Neural crest cell (in vitro differentiated cells): ENCODE data around the gene RHOB. TPM values are rescaled to one million over a fixed set of nuclear protein-coding genes. Genes with fewer than 3 reads are reported as not detected.

Experiments
- DNase-seq: peaks from one replicate; pipeline ENCODE4 v3.0.0; 2021; ENCODE audit warnings: low read depth, mixed read lengths, low spot score
- H3K27ac Mint-ChIP-seq: one replicate; pipeline ENCODE4 v1.8.0; 2021; ENCODE audit warnings: mild to moderate bottlenecking, mixed read lengths; ENCODE audit not compliant: unreplicated experiment
- H3K27me3 Mint-ChIP-seq: 2 replicates; pipeline ENCODE4 v1.8.0; 2021; ENCODE audit warnings: low read depth, mild to moderate bottlenecking, mixed read lengths
- H3K36me3 Mint-ChIP-seq: 2 replicates; pipeline ENCODE4 v1.8.0; 2021; ENCODE audit warnings: low read depth, mild to moderate bottlenecking, mixed read lengths
- H3K4me1 Mint-ChIP-seq: 2 replicates; pipeline ENCODE4 v1.8.0; 2021; ENCODE audit warnings: mixed read lengths
- H3K4me3 Mint-ChIP-seq: one replicate; pipeline ENCODE4 v1.8.0; 2021; ENCODE audit warnings: mild to moderate bottlenecking, mixed read lengths
- H3K9me3 Mint-ChIP-seq: 2 replicates; pipeline ENCODE4 v1.8.0; 2021; ENCODE audit warnings: mixed read lengths
- total RNA-seq: library from RNA; stranded (reverse); gene quantifications from 2 replicates; pipeline ENCODE4 v1.2.1, GENCODE V29; 2021
- TF ChIP-seq, protein P1 (sequence below): fragments of 200-600 bp; sonication (generic); conservative IDR thresholded peaks from 2 replicates; pipeline ENCODE4 v1.5.0; 2021; ENCODE audit warnings: antibody characterized with exemption, mild to moderate bottlenecking

RHOB gene
- total RNA-seq, 1 donor from 2014 or later = 146 TPM

DNA sequence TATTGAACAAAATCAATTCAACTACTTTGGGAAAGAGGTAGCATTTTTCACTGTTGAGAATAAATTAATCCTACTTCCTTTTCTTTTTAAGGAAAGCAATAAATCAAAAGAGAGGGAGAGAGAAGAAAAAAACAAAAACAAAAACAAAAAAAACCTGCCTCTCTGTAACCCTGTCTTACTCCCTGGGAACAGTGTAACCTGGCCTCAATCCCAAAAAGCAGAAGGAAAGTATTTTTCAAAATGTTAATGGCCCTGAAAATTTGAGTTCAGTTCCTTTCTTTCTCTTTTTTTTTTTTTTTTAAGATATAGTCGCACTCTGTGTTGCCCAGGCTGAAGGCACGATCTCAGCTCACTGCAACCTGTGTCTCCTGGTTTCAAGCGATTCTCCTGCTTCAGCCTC lies 35.9 kb downstream of the RHOB start:
- no peak overlapping the region for H3K27ac Mint-ChIP-seq
- H3K27me3 Mint-ChIP-seq = no peaks in the 10 kb centered on the region
- H3K4me1 Mint-ChIP-seq = peaks cover 31% of the 10 kb centered on the region
- no peak overlapping the region for H3K4me3 Mint-ChIP-seq
- TF ChIP-seq, protein P1, sequence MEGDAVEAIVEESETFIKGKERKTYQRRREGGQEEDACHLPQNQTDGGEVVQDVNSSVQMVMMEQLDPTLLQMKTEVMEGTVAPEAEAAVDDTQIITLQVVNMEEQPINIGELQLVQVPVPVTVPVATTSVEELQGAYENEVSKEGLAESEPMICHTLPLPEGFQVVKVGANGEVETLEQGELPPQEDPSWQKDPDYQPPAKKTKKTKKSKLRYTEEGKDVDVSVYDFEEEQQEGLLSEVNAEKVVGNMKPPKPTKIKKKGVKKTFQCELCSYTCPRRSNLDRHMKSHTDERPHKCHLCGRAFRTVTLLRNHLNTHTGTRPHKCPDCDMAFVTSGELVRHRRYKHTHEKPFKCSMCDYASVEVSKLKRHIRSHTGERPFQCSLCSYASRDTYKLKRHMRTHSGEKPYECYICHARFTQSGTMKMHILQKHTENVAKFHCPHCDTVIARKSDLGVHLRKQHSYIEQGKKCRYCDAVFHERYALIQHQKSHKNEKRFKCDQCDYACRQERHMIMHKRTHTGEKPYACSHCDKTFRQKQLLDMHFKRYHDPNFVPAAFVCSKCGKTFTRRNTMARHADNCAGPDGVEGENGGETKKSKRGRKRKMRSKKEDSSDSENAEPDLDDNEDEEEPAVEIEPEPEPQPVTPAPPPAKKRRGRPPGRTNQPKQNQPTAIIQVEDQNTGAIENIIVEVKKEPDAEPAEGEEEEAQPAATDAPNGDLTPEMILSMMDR = no peak
- peaks cover 4% of the 10 kb centered on the region for H3K9me3 Mint-ChIP-seq
- DNase-seq = no peak
- peaks cover 4% of the 10 kb centered on the region for H3K36me3 Mint-ChIP-seq

- H3K9me3 Mint-ChIP-seq = peaks cover 4% of the 10 kb centered on the region
- no peaks in the 10 kb centered on the region for H3K27me3 Mint-ChIP-seq
- H3K36me3 Mint-ChIP-seq = peaks cover 4% of the 10 kb centered on the region
- H3K4me3 Mint-ChIP-seq = no peak overlapping the region
- TF ChIP-seq, protein P1 = no peak
- H3K27ac Mint-ChIP-seq = no peak overlapping the region
- H3K4me1 Mint-ChIP-seq = peaks cover 37% of the 10 kb centered on the region
- DNase-seq = no peak
Measured at GRCh38 chr2:20483194-20483895, 36.5 kb downstream of the RHOB start.

DNA sequence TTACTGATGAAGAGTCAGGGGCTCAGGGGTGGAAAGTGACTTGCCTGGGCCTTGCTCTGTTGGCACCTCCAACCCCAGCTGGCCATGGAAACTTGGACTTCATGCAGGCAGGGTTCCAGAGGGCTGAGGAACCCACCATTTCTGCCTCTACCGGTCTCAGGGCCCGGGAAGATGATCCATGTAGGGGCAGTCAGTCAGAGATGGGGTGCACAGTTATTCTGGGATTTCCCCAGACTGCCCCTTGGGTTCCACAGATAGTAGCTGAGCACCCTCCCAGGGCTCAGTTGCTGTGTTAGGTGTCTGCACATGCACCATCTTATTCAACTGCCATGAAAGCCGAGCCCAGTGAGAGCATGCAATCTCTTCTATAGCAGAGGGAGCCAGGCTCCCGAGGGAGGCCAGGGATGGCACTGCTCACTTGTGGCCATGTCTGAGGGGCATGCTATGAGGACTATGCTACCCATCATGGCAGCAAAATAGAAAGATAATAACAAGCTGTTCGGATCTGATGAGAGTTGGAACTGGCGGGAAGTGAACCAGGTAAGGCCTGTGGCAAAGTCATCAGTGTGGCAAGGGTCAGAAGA lies 37.3 kb downstream of the RHOB start:
- H3K27ac Mint-ChIP-seq = no peak overlapping the region
- H3K4me3 Mint-ChIP-seq = no peak overlapping the region
- TF ChIP-seq, protein P1 = no peak
- no peaks in the 10 kb centered on the region for H3K27me3 Mint-ChIP-seq
- H3K4me1 Mint-ChIP-seq = peaks cover 45% of the 10 kb centered on the region
- no peaks in the 10 kb centered on the region for H3K36me3 Mint-ChIP-seq
- DNase-seq = no peak
- H3K9me3 Mint-ChIP-seq = no peaks in the 10 kb centered on the region

- Mint-ChIP-seq H3K27ac (no peak overlapping the region), H3K9me3 (no peaks in the 10 kb centered on the region), H3K27me3 (no peaks in the 10 kb centered on the region), H3K36me3 (no peaks in the 10 kb centered on the region), H3K4me1 (peaks cover 45% of the 10 kb centered on the region), H3K4me3 (no peak overlapping the region)
- DNase-seq = no peak
- TF ChIP-seq, protein P1 = no peak
Measured at GRCh38 chr2:20484810-20485611, 38.1 kb downstream of the RHOB start.

- TF ChIP-seq, protein P1 = no peak
- Mint-ChIP-seq H3K4me1 (peaks cover 48% of the 10 kb centered on the region), H3K9me3 (no peaks in the 10 kb centered on the region), H3K36me3 (no peaks in the 10 kb centered on the region), H3K4me3 (no peak overlapping the region), H3K27ac (no peak overlapping the region), H3K27me3 (no peaks in the 10 kb centered on the region)
- DNase-seq = no peak
Measured at GRCh38 chr2:20485612-20486388, 38.9 kb downstream of the RHOB start.
